Measurements from ENCODE around the gene ZCRB1. TPM values are rescaled to one million over a fixed set of nuclear protein-coding genes. Genes with fewer than 3 reads are reported as not detected.

Gene ZCRB1
- total RNA-seq, 1 donor, result 40.1 TPM

DNA sequence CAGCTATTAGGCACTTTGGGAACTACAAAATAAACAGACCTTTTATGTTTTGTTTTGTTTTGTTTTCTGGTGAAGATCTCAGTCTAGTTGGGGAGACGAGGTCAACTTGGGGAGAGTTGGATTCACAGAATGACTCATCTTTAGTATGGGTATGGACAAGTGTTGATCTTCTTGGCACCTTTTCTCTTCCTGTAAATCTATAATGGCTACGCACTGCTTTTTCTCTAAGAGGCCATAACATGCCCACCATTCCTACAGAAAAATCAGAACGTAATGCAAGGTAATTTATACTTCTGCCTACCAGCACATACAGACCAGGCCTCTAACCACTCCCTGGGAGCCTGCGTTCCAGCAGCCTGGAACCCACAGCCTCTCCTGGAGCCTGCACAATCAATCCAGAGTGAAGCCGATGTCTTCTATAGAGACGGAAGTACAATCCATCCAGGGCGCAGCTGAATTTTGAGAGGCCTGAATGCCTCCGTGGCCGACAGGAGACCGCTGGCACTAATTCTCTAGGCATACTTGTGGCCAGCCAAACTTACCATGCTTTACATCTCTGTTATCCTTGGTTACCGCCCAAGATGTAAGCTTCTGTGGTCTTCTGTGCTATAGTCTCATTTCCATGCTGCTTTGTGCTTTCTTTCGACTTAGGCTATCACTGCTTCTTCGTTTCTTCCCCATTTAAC, 790 bp upstream of the ZCRB1 start:
- TF ChIP-seq, protein P1, sequence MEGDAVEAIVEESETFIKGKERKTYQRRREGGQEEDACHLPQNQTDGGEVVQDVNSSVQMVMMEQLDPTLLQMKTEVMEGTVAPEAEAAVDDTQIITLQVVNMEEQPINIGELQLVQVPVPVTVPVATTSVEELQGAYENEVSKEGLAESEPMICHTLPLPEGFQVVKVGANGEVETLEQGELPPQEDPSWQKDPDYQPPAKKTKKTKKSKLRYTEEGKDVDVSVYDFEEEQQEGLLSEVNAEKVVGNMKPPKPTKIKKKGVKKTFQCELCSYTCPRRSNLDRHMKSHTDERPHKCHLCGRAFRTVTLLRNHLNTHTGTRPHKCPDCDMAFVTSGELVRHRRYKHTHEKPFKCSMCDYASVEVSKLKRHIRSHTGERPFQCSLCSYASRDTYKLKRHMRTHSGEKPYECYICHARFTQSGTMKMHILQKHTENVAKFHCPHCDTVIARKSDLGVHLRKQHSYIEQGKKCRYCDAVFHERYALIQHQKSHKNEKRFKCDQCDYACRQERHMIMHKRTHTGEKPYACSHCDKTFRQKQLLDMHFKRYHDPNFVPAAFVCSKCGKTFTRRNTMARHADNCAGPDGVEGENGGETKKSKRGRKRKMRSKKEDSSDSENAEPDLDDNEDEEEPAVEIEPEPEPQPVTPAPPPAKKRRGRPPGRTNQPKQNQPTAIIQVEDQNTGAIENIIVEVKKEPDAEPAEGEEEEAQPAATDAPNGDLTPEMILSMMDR (IDR thresholded peaks at IDR 0.05; ENCODE audit: insufficient read depth, low read length), result no peak
- peak overlapping the region; percentile 80 for H3K4me3 ChIP-seq (ENCODE audit: low read depth, low read length)
- DNase-seq (ENCODE audit: low read depth), result peak; percentile 43

DNA sequence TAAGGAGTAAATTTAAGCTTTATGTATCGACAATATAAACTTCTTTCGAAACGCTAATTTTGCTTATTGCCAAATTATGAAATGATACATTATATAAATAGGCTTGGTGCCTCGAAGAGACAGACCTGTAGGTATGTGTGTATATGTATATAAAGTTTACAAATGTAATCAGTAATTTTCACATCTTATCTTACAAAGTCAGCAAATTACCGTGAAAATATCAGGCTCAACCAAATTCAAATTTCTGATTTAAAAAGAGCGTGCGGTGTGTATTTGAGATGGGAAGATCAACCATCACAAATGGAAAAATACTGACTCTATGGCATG, 605 bp downstream of the ZCRB1 start:
- TF ChIP-seq, protein P1 (IDR thresholded peaks at IDR 0.05; ENCODE audit: insufficient read depth, low read length), result no peak
- peak overlapping the region; percentile 80 for H3K4me3 ChIP-seq (ENCODE audit: low read depth, low read length)
- DNase-seq (ENCODE audit: low read depth), result no peak

GRCh38 chr12:42323856-42324255, 2.0 kb downstream of the ZCRB1 start:
- DNase-seq (ENCODE audit: low read depth), result no peak
- TF ChIP-seq, protein P1 (IDR thresholded peaks at IDR 0.05; ENCODE audit: insufficient read depth, low read length), result no peak
- H3K4me3 ChIP-seq (ENCODE audit: low read depth, low read length), result no peak overlapping the region

DNA sequence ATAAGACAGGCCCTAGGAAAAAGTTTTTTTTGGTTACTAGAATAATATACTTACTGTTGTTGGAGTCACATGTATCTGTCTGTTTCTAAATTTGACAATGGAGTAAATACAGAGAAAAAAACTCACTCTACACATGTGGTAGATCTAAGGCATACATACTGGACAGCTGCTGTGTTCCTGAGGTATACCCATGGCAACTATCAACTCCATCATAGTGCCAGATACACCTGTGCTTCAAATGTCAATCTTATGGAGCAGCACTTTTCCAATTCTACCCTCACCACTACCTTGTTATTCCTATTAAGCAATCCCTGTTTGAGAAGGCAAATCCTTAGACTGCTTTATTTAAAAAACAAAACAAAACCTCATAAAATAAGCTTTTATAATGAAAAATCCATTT, 3.3 kb downstream of the ZCRB1 start:
- TF ChIP-seq, protein P1 (IDR thresholded peaks at IDR 0.05; ENCODE audit: insufficient read depth, low read length), result no peak
- DNase-seq (ENCODE audit: low read depth), result no peak

GRCh38 chr12:42320796-42321195, 5.1 kb downstream of the ZCRB1 start:
- TF ChIP-seq, protein P1 (IDR thresholded peaks at IDR 0.05; ENCODE audit: insufficient read depth, low read length), result no peak
- H3K4me3 ChIP-seq (ENCODE audit: low read depth, low read length), result no peak overlapping the region
- DNase-seq (ENCODE audit: low read depth), result no peak

More for the DNA sequence above, 3.3 kb downstream of the ZCRB1 start:
- H3K4me3 ChIP-seq (ENCODE audit: low read depth, low read length), result no peak overlapping the region

GRCh38 chr12:42315108-42315507, 10.8 kb downstream of the ZCRB1 start:
- DNase-seq (ENCODE audit: low read depth), result no peak
- TF ChIP-seq, protein P1 (IDR thresholded peaks at IDR 0.05; ENCODE audit: insufficient read depth, low read length), result no peak
- H3K4me3 ChIP-seq (ENCODE audit: low read depth, low read length), result no peak overlapping the region

- DNase-seq (ENCODE audit: low read depth), result no peak
- H3K4me3 ChIP-seq (ENCODE audit: low read depth, low read length), result no peak overlapping the region
- TF ChIP-seq, protein P1 (IDR thresholded peaks at IDR 0.05; ENCODE audit: insufficient read depth, low read length), result no peak
Measured at GRCh38 chr12:42309996-42310395, 15.9 kb downstream of the ZCRB1 start.
